ENCODE measurements around the gene PLCG1.

Gene PLCG1

GRCh38 chr20:41170386-41171105, 33.2 kb downstream of the PLCG1 start:
- H3K27ac ChIP-seq = no peak overlapping the region
- no peak for TF ChIP-seq ZFX (IDR thresholded peaks at IDR 0.05; ENCODE audit: borderline replicate concordance)
- TF ChIP-seq, protein P1, sequence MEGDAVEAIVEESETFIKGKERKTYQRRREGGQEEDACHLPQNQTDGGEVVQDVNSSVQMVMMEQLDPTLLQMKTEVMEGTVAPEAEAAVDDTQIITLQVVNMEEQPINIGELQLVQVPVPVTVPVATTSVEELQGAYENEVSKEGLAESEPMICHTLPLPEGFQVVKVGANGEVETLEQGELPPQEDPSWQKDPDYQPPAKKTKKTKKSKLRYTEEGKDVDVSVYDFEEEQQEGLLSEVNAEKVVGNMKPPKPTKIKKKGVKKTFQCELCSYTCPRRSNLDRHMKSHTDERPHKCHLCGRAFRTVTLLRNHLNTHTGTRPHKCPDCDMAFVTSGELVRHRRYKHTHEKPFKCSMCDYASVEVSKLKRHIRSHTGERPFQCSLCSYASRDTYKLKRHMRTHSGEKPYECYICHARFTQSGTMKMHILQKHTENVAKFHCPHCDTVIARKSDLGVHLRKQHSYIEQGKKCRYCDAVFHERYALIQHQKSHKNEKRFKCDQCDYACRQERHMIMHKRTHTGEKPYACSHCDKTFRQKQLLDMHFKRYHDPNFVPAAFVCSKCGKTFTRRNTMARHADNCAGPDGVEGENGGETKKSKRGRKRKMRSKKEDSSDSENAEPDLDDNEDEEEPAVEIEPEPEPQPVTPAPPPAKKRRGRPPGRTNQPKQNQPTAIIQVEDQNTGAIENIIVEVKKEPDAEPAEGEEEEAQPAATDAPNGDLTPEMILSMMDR (IDR thresholded peaks at IDR 0.05) = no peak

DNA sequence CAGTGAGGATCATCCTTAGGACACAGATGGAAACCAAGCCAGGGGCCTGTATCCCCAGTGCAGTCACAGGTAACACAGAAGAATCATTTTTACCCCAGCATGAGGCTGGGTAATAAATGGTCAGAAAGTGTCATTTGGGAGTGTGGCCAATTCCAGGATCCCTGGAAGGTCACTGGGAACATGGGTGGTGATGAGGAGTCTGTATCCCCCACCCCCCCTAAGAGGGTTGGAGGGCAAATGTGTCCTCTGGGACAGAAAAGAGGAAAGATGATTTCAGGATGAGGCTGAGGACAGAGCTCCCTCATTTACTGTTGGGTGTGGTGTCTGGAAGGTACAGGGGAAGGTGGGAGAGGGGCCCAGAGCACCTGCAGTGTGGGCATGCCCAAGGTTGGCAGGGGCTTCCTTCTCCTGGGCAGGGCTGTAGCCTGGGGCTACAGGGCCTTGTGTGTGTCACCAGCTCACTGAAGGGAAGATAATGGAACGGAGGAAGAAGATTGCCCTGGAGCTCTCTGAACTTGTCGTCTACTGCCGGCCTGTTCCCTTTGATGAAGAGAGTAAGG, 34.5 kb downstream of the PLCG1 start:
- TF ChIP-seq, protein P1 (IDR thresholded peaks at IDR 0.05) = no peak
- TF ChIP-seq ZFX (IDR thresholded peaks at IDR 0.05; ENCODE audit: borderline replicate concordance) = no peak
- H3K27ac ChIP-seq = no peak overlapping the region

DNA sequence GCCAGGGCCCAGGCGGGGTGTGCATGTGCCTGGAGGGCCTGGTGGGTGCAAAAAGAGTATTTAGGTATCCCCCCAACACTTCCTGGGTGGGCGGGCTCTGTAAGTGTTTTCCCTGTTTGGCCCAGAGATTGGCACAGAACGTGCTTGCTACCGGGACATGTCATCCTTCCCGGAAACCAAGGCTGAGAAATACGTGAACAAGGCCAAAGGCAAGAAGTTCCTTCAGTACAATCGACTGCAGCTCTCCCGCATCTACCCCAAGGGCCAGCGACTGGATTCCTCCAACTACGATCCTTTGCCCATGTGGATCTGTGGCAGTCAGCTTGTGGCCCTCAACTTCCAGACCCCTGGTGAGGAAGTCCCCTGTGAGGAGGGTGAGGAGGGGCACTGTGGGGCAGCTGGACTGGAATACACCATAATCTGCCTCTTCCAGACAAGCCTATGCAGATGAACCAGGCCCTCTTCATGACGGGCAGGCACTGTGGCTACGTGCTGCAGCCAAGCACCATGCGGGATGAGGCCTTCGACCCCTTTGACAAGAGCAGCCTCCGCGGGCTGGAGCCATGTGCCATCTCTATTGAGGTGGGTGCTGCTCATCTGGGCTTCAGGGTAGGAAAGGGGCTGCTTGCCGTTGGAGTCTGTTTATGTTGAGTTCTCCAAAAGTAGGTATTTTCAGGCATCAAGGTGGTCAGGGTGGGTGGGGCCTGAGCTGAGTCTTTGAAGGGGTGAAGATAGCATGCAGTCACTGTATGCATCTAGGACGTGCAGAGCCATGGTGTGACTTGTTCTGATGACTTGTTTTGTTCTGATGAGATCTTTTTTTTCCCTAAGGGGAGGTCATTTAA, 35.2 kb downstream of the PLCG1 start:
- H3K27ac ChIP-seq = no peak overlapping the region
- TF ChIP-seq, protein P1 (IDR thresholded peaks at IDR 0.05) = no peak
- TF ChIP-seq ZFX (IDR thresholded peaks at IDR 0.05; ENCODE audit: borderline replicate concordance) = no peak

- no peak overlapping the region for H3K27ac ChIP-seq
- TF ChIP-seq, protein P1 (IDR thresholded peaks at IDR 0.05) = peak; percentile 90
- TF ChIP-seq ZFX (IDR thresholded peaks at IDR 0.05; ENCODE audit: borderline replicate concordance) = no peak
Measured at GRCh38 chr20:41173161-41173721, 35.9 kb downstream of the PLCG1 start.

- TF ChIP-seq, protein P1 (IDR thresholded peaks at IDR 0.05) = no peak
- TF ChIP-seq ZFX (IDR thresholded peaks at IDR 0.05; ENCODE audit: borderline replicate concordance) = no peak
- no peak overlapping the region for H3K27ac ChIP-seq
Measured at GRCh38 chr20:41173791-41174341, 36.5 kb downstream of the PLCG1 start.

DNA sequence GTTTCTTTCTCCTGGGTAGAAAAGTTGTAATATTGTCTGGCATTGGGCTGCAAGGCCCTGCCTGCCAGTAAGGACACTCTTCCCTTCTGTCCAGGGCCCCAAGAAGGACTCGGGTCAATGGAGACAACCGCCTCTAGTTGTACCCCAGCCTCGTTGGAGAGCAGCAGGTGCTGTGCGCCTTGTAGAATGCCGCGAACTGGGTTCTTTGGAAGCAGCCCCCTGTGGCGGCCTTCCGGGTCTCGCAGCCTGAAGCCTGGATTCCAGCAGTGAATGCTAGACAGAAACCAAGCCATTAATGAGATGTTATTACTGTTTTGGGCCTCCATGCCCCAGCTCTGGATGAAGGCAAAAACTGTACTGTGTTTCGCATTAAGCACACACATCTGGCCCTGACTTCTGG, 37.0 kb downstream of the PLCG1 start:
- no peak for TF ChIP-seq ZFX (IDR thresholded peaks at IDR 0.05; ENCODE audit: borderline replicate concordance)
- no peak overlapping the region for H3K27ac ChIP-seq

GRCh38 chr20:41174782-41175181, 37.4 kb downstream of the PLCG1 start:
- no peak overlapping the region for H3K27ac ChIP-seq

More at GRCh38 chr20:41174782-41175181, 37.4 kb downstream of the PLCG1 start:
- TF ChIP-seq, protein P1 (IDR thresholded peaks at IDR 0.05) = no peak
- TF ChIP-seq ZFX (IDR thresholded peaks at IDR 0.05; ENCODE audit: borderline replicate concordance) = no peak

All from 22Rv1 (cell line).